IMR-90 (cell line): ENCODE measurements around the gene UGT1A4.

ENCODE experiments used
- CEBPB ChIP-seq: IDR thresholded peaks from 2 replicates; pipeline ENCODE4 v1.6.1; 2012; ENCODE audit warnings: low read depth, low read length, improper control_type of control experiment
- CTCF ChIP-seq: conservative IDR thresholded peaks from 2 replicates; pipeline ENCODE4 v1.5.1; 2012; ENCODE audit warnings: mild to moderate bottlenecking, low read depth, low read length, improper control_type of control experiment
- FOS ChIP-seq: fragments of 150-350 bp; IDR thresholded peaks from 2 replicates; pipeline ENCODE4 v1.6.1; 2016; ENCODE audit warnings: low read depth, low read length
- MAFK ChIP-seq: IDR thresholded peaks from 2 replicates; pipeline ENCODE4 v1.6.1; 2012; ENCODE audit warnings: low read depth, low read length, improper control_type of control experiment
- POLR2A ChIP-seq: IDR thresholded peaks from 2 replicates; pipeline ENCODE4 v1.6.1; 2012; ENCODE audit warnings: mild to moderate bottlenecking, low read depth, low read length
- RCOR1 ChIP-seq: IDR thresholded peaks from 2 replicates; pipeline ENCODE4 v1.6.1; 2012; ENCODE audit warnings: mild to moderate bottlenecking, low read length, improper control_type of control experiment; ENCODE audit not compliant: insufficient replicate concordance
- RFX5 ChIP-seq: IDR thresholded peaks from 2 replicates; pipeline ENCODE4 v1.8.0; 2012; ENCODE audit warnings: low read depth, mild to moderate bottlenecking, low read length, moderate library complexity
- TF ChIP-seq, protein P1 (sequence below): fragments of 150-350 bp; IDR thresholded peaks from 2 replicates; pipeline ENCODE4 v1.6.1; 2017; ENCODE audit warnings: mild to moderate bottlenecking, antibody characterized with exemption, low read length, low read depth

GRCh38 chr2:233791883-233792329 lies 73.4 kb downstream of the UGT1A4 start:
- no peak for TF ChIP-seq CTCF
- no peak for TF ChIP-seq POLR2A
- TF ChIP-seq, protein P1, sequence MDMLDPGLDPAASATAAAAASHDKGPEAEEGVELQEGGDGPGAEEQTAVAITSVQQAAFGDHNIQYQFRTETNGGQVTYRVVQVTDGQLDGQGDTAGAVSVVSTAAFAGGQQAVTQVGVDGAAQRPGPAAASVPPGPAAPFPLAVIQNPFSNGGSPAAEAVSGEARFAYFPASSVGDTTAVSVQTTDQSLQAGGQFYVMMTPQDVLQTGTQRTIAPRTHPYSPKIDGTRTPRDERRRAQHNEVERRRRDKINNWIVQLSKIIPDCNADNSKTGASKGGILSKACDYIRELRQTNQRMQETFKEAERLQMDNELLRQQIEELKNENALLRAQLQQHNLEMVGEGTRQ = no peak
- TF ChIP-seq MAFK = no peak
- no peak for TF ChIP-seq RFX5
- no peak for TF ChIP-seq FOS
- TF ChIP-seq CEBPB = no peak
- TF ChIP-seq RCOR1 = no peak
